Erythroblast (primary cell): ENCODE measurements around the gene GOLGA7B.

Experiments used
- GATA1 ChIP-seq: IDR thresholded peaks from 2 replicates; pipeline ENCODE4 v1.6.1; 2011; ENCODE audit warnings: low read depth, mild to moderate bottlenecking, control low read depth, low read length, moderate library complexity
- POLR2A ChIP-seq: IDR thresholded peaks from 2 replicates; pipeline ENCODE4 v1.6.1; 2011; ENCODE audit warnings: mild to moderate bottlenecking, low read length

DNA sequence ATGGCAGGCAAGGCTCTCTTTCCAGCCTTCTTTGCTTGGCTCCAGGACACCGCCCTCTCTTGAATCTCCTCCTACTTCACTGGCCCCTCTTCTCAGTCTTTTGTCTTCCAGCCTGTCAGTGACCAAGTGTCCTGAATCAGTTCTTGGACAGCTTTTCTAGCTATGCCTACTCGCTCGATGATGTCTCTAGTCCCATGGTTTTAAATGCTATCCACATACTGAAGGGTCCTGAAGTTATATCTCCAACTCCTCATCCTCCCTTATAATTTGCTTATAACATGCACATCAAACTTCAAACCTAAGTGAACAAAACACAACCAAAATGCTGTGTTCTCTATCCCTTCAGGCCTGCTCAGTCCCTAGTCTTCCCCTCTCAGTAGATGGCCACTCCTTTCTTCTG lies 5.0 kb upstream of the GOLGA7B start:
- TF ChIP-seq POLR2A (no peak), GATA1 (no peak)
